ENCODE measurements around the gene UBL4A. TPM values are rescaled to one million over a fixed set of nuclear protein-coding genes. Genes with fewer than 3 reads are reported as not detected.

Gene UBL4A
- total RNA-seq, 6 experiments from 2014 or later = 12.6 to 34.8 (median 15.5) TPM

DNA sequence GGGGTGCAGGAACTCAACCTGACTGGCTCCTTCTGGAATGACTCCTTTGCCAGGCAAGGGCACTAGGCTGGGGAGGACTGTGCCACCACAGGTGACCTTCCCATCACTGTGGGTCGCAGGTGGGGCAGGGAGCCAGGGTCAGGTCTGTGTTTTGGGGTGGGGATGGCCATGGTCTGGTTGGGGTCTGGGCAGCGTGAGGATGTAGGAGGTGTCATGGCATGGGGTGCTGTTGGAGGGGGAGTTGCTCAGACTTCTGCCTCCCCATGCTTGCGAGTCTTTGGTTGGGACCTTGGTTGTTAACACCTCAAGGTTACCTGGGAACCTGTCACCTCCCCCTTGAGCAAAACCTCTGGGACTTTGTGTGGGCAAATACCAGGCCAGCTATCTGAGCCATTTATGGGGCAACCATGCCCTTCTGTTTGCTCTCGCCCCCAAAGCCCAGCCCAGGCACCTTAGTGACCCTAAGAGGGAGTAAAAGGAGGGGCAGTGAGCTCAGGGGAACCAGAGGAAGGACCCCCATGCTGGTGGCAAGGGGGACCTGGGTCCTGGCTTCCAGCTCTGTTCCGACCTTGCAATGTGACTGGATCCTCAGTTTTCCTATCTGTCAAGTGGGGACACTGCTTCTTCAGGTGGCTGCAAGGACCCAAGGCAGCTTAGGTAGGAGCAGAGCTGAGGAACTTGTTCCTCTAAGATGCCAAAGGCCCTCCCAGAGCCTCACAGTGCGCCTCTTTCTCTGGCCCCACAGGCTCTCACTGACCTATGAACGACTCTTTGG lies 51.8 kb downstream of the UBL4A start:
- DNase-seq (no peak), ATAC-seq (no peak)
- no peak for TF ChIP-seq POLR2A (IDR thresholded peaks at IDR 0.05)
- peaks cover 0 to 2% (median 0%) of the 10 kb centered on the region in 4 donors for H3K36me3 ChIP-seq
- no peaks in the 10 kb centered on the region for H3K9me3 ChIP-seq
- no peak overlapping the region for H3K27ac ChIP-seq
- intact Hi-C loops (cut with DNase I) = no loop called here
- 67% methylated on average over 1 of the region's 7 CpGs for WGBS (ENCODE audit: insufficient coverage, low coverage, low lambda C conversion rate, missing lambda C conversion rate)
- H3K4me3 ChIP-seq = no peak overlapping the region
- H3K4me1 ChIP-seq = peaks cover 0 to 2% (median 0%) of the 10 kb centered on the region in 4 donors
- no peaks in the 10 kb centered on the region for H3K27me3 ChIP-seq

Small RNA genes within 50 kb of the gene (microRNA-seq; reads per million reads assigned to microRNA genes)
- gene MIR6858 = 0.29 to 1.9 reads per million in 2 donors

Small RNA genes within 50 kb of the gene (small RNA-seq; reads per million reads assigned to genes)
- gene MIR6858 = 0 reads per million in 2 experiments
- 0 reads per million in 2 experiments for gene RN7SL697P

Other genes starting within 250 kb of the UBL4A start
- not detected for gene OPN1MW3, start 229.0 kb downstream of the UBL4A start, total RNA-seq
- not detected for gene TEX28, start 191.5 kb downstream of the UBL4A start, total RNA-seq
- gene TKTL1, start 190.8 kb downstream of the UBL4A start, total RNA-seq = under 1 TPM in 1 of 6 experiments, not detected in 5; 0.06 TPM
- gene FLNA, start 112.0 kb downstream of the UBL4A start, total RNA-seq = 100 to 1,000 TPM in 1 of 6 experiments, 10 to 100 TPM in 5; 46.8 to 124 (median 82.6) TPM
- gene EMD, start 107.3 kb downstream of the UBL4A start, total RNA-seq = 10 to 100 TPM; 19.8 to 28.8 (median 24.2) TPM
- gene RPL10, start 88.2 kb downstream of the UBL4A start, total RNA-seq = 1,000 to 10,000 TPM in 5 of 6 experiments, 100 to 1,000 TPM in 1; 899 to 1,899 (median 1,157) TPM
- 10 to 100 TPM; 11.7 to 19.5 (median 14.9) TPM for gene DNASE1L1, start 77.4 kb downstream of the UBL4A start, total RNA-seq
- gene TAFAZZIN, start 75.1 kb downstream of the UBL4A start, total RNA-seq = 10 to 100 TPM; 12.6 to 23.0 (median 17.3) TPM
- gene ATP6AP1, start 57.9 kb downstream of the UBL4A start, total RNA-seq = 10 to 100 TPM; 26.5 to 41.4 (median 32.4) TPM
- 10 to 100 TPM; 26.8 to 37.7 (median 30.9) TPM for gene GDI1, start 49.5 kb downstream of the UBL4A start, total RNA-seq
- 10 to 100 TPM; 19.2 to 36.8 (median 21.9) TPM for gene FAM50A, start 42.5 kb downstream of the UBL4A start, total RNA-seq
- 10 to 100 TPM in 1 of 6 experiments, 1 to 10 TPM in 5; 1.3 to 22.8 (median 2.6) TPM for gene PLXNA3, start 28.3 kb downstream of the UBL4A start, total RNA-seq
- gene LAGE3, start 7.3 kb downstream of the UBL4A start, total RNA-seq = 10 to 100 TPM in 4 of 6 experiments, 1 to 10 TPM in 2; 8.4 to 24.9 (median 10.8) TPM
- 10 to 100 TPM in 1 of 6 experiments, 1 to 10 TPM in 5; 3.0 to 15.2 (median 5.1) TPM for gene SLC10A3, start 4.0 kb upstream of the UBL4A start, total RNA-seq
- 10 to 100 TPM; 23.5 to 44.2 (median 34.9) TPM for gene FAM3A, start 29.6 kb upstream of the UBL4A start, total RNA-seq
- 10 to 100 TPM in 1 of 6 experiments, 1 to 10 TPM in 5; 3.3 to 10.1 (median 7.5) TPM for gene G6PD, start 60.2 kb upstream of the UBL4A start, total RNA-seq
- 10 to 100 TPM; 32.8 to 83.3 (median 46.5) TPM for gene IKBKG, start 61.0 kb upstream of the UBL4A start, total RNA-seq
- not detected for gene CTAG1A, start 98.5 kb upstream of the UBL4A start, total RNA-seq
- gene CTAG1B, start 132.7 kb upstream of the UBL4A start, total RNA-seq = not detected
- not detected for gene CTAG2, start 167.0 kb upstream of the UBL4A start, total RNA-seq

Data from right lobe of liver (tissue), 6 donors.